DND-41 (cell line): ENCODE measurements around the gene SYCP2.
"Not testable (repeated sequence)": the region's sequence is repeated elsewhere in the genome, so short reads cannot be mapped to it uniquely, and the experiment has no call there.

ENCODE experiments used
- ATAC-seq: fragments of 200-7000 bp; cut with Tn5 transposase; 3 replicates; pipeline ENCODE4 v1.9.1; 2021; ENCODE audit warnings: low read depth; ENCODE audit not compliant: insufficient read depth
- DNase-seq: peaks from one replicate; pipeline ENCODE4 v3.0.0-alpha.2; 2020
- H2AFZ ChIP-seq: 2 replicates; pipeline ENCODE4 v1.6.0; 2012; ENCODE audit warnings: low read depth, low read length
- H3K27ac ChIP-seq: 2 replicates; pipeline ENCODE4 v1.5.1; 2012; ENCODE audit warnings: low read length, inconsistent platforms
- H3K27me3 ChIP-seq: fragments of 200-600 bp; sonication (generic); 2 replicates; pipeline ENCODE4 v1.6.0; 2012; ENCODE audit warnings: low read length, mild to moderate bottlenecking, inconsistent platforms; ENCODE audit not compliant: insufficient read depth, poor library complexity
- H3K36me3 ChIP-seq: 2 replicates; pipeline ENCODE4 v1.5.1; 2012; ENCODE audit warnings: low read length, inconsistent platforms; ENCODE audit not compliant: insufficient read depth
- H3K4me1 ChIP-seq: 2 replicates; pipeline ENCODE4 v1.5.1; 2012; ENCODE audit warnings: mild to moderate bottlenecking, low read length; ENCODE audit not compliant: insufficient read depth
- H3K4me2 ChIP-seq: 2 replicates; pipeline ENCODE4 v1.6.0; 2012; ENCODE audit warnings: mild to moderate bottlenecking, moderate library complexity, low read length, inconsistent platforms; ENCODE audit not compliant: insufficient read depth
- H3K4me3 ChIP-seq, 2 experiments: fragments of 200-600 bp in 1 of 2; shearing (Covaris generic) in 1 of 2; 2 replicates each; pipeline ENCODE4 v1.5.1; 2012 to 2016; ENCODE audit warnings: inconsistent platforms in 2 of 2, low read length in 2 of 2, mild to moderate bottlenecking in 2 of 2, low read depth in 1 of 2, moderate library complexity in 1 of 2
- H3K79me2 ChIP-seq: 2 replicates; pipeline ENCODE4 v1.6.0; 2012; ENCODE audit warnings: low read length, inconsistent platforms; ENCODE audit not compliant: insufficient read depth
- H3K9ac ChIP-seq: 2 replicates; pipeline ENCODE4 v1.6.0; 2012; ENCODE audit warnings: low read depth, mild to moderate bottlenecking, inconsistent platforms, low read length, moderate library complexity
- H3K9me3 ChIP-seq: 2 replicates; pipeline ENCODE4 v1.5.1; 2012; ENCODE audit warnings: low read length, moderate library complexity, mild to moderate bottlenecking, inconsistent platforms; ENCODE audit not compliant: insufficient read depth, severe bottlenecking
- H4K20me1 ChIP-seq: 2 replicates; pipeline ENCODE4 v1.6.0; 2012; ENCODE audit warnings: low read length; ENCODE audit not compliant: insufficient read depth
- EZH2 ChIP-seq: IDR thresholded peaks from 3 replicates; pipeline ENCODE4 v1.6.1; 2012; ENCODE audit warnings: borderline replicate concordance, low read depth, mild to moderate bottlenecking, moderate library complexity, low read length, inconsistent platforms; ENCODE audit not compliant: severe bottlenecking
- TF ChIP-seq, protein P1 (sequence below): IDR thresholded peaks from 2 replicates; pipeline ENCODE4 v1.5.1; 2012; ENCODE audit warnings: borderline replicate concordance, low read length, moderate library complexity, mild to moderate bottlenecking; ENCODE audit not compliant: poor library complexity, severe bottlenecking; ENCODE audit errors: extremely low read depth

The SYCP2 gene

DNA sequence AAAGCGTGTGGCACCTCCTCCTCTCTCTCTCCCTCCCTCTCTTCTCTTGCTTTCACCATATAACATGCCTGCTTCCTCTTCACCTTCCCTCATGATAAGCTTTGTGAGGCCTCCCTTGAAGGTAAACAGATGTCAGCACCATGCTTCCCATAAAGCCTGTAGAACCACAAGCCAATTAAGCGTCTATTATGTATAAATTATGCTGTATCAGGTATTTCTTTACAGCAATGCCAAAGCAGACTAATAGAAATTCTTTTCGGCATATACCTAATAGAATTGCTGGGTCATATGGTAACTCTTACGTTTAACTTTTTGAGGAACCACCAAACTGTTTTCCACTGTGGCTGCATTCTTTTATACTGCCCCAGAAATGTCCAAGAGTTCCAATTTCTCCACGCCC lies 75.0 kb downstream of the SYCP2 start:
- no peak overlapping the region for H3K4me3 ChIP-seq
- H3K27me3 ChIP-seq = peaks cover 18% of the 10 kb centered on the region
- H3K9ac ChIP-seq = no peak overlapping the region
- H3K27ac ChIP-seq = no peak overlapping the region
- DNase-seq = no peak
- no peaks in the 10 kb centered on the region for H3K4me1 ChIP-seq
- no peaks in the 10 kb centered on the region for H3K9me3 ChIP-seq
- H4K20me1 ChIP-seq = no peaks in the 10 kb centered on the region
- no peaks in the 10 kb centered on the region for H3K36me3 ChIP-seq
- H3K79me2 ChIP-seq = no peaks in the 10 kb centered on the region
- no peak overlapping the region for H3K4me2 ChIP-seq
- TF ChIP-seq EZH2 = no peak
- TF ChIP-seq, protein P1, sequence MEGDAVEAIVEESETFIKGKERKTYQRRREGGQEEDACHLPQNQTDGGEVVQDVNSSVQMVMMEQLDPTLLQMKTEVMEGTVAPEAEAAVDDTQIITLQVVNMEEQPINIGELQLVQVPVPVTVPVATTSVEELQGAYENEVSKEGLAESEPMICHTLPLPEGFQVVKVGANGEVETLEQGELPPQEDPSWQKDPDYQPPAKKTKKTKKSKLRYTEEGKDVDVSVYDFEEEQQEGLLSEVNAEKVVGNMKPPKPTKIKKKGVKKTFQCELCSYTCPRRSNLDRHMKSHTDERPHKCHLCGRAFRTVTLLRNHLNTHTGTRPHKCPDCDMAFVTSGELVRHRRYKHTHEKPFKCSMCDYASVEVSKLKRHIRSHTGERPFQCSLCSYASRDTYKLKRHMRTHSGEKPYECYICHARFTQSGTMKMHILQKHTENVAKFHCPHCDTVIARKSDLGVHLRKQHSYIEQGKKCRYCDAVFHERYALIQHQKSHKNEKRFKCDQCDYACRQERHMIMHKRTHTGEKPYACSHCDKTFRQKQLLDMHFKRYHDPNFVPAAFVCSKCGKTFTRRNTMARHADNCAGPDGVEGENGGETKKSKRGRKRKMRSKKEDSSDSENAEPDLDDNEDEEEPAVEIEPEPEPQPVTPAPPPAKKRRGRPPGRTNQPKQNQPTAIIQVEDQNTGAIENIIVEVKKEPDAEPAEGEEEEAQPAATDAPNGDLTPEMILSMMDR = no peak
- no peak for ATAC-seq
- H2AFZ ChIP-seq = no peak overlapping the region

DNA sequence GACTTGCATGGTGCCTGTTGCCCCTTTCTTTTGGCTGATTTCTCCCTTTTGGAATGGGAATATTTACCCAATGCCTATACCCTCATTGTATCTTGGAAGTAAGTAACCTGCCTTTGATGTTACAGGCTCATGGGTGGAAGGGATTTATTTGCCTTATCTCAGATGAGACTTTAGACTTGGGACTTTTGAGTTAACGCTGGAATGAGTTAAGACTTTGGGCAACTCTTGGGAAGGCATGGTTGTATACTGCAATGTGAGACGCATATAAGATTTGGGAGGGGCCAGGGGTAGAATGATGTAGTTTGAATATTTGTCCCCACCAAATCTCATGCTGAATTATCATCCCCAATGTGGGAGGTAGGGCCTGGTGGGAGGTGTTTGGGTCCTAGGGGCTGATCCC lies 75.5 kb downstream of the SYCP2 start:
- Histone ChIP-seq H3K27ac (no peak overlapping the region), H3K4me1 (no peaks in the 10 kb centered on the region), H3K9me3 (no peaks in the 10 kb centered on the region), H3K4me2 (no peak overlapping the region), H2AFZ (no peak overlapping the region), H3K4me3 (no peak overlapping the region), H3K79me2 (no peaks in the 10 kb centered on the region), H3K27me3 (peaks cover 17% of the 10 kb centered on the region), H3K36me3 (no peaks in the 10 kb centered on the region), H3K9ac (no peak overlapping the region), H4K20me1 (no peaks in the 10 kb centered on the region)
- DNase-seq (no peak), ATAC-seq (no peak)
- TF ChIP-seq EZH2 = no peak
- TF ChIP-seq, protein P1 = no peak

DNA sequence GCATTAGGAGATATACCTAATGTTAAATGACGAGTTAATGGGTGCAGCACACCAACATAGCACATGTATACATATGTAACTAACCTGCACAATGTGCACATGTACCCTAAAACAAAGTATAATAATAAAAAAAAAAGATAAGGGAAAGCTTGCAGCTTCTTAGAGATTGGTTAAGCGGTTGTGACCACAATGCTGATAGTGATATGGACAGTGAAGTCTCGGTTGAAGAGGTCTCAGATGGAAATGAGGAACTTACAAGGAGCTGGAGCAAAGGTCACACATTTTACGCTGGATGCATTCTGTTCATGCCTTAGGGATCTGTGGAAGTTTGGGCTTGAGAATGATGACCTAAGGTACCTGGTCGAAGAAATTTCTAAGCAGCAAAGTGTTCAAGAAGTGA lies 76.5 kb downstream of the SYCP2 start:
- H2AFZ ChIP-seq, ATAC-seq, H3K4me1 ChIP-seq, H3K9ac ChIP-seq, H3K4me2 ChIP-seq, H3K36me3 ChIP-seq, H4K20me1 ChIP-seq, DNase-seq, H3K27ac ChIP-seq, H3K9me3 ChIP-seq, H3K27me3 ChIP-seq, H3K79me2 ChIP-seq, H3K4me3 ChIP-seq: not testable (repeated sequence)

DNA sequence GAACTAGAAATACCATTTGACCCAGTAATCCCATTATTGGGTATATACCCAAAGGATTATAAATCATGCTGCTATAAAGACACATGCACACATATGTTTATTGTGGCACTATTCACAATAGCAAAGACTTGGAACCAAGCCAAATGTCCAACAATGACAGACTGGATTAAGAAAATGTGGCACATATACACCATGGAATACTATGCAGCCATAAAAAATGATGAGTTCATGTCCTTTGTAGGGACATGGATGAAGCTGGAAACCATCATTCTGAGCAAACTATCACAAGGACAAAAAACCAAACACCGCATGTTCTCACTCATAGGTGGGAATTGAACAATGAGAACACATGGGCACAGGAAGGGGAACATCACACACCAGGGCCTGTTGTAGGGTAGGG lies 76.9 kb downstream of the SYCP2 start:
- H3K27ac ChIP-seq, H3K27me3 ChIP-seq, ATAC-seq, H3K79me2 ChIP-seq, H3K4me3 ChIP-seq, H3K4me2 ChIP-seq, DNase-seq, H3K9me3 ChIP-seq, H3K9ac ChIP-seq, H3K36me3 ChIP-seq, H3K4me1 ChIP-seq, H2AFZ ChIP-seq, H4K20me1 ChIP-seq: not testable (repeated sequence)
